ENCODE measurements around the gene TBC1D3B. TPM values are rescaled to one million over a fixed set of nuclear protein-coding genes. Genes with fewer than 3 reads are reported as not detected.

Gene TBC1D3B
- total RNA-seq, 1 experiment from 2014 or later: 1.4 TPM

GRCh38 chr17:36214918-36215317 is 38.5 kb upstream of the TBC1D3B start:
- H3K4me1 ChIP-seq (ENCODE audit: insufficient read depth, low read length): no peaks in the 10 kb centered on the region
- H3K9ac ChIP-seq (ENCODE audit: low read length): no peak overlapping the region
- TF ChIP-seq EZH2 (IDR thresholded peaks at IDR 0.05; ENCODE audit: low read length, unreplicated experiment) (no peak), EZH2phosphoT487 (IDR thresholded peaks at IDR 0.05; ENCODE audit: borderline replicate concordance, low read length) (no peak)
- no peaks in the 10 kb centered on the region for H4K20me1 ChIP-seq (ENCODE audit: low read length)
- intact Hi-C loops (cut with micrococcal nuclease): no loop called here
- no peaks in the 10 kb centered on the region for H3K9me3 ChIP-seq (ENCODE audit: low read length)
- no peaks in the 10 kb centered on the region for H3K79me2 ChIP-seq (ENCODE audit: low read length)
- ChIA-PET POLR2A (ENCODE audit: unreplicated experiment) (no interaction called here), CTCF (no interaction called here)
- H3K9me2 ChIP-seq (replicated peaks; ENCODE audit: low read length): no peaks in the 10 kb centered on the region
- no peaks in the 10 kb centered on the region for H3F3A ChIP-seq (ENCODE audit: low read length, unreplicated experiment)
- BruUV-seq (replicated peaks): no TSS peak
- no peak overlapping the region for H2AFZ ChIP-seq (ENCODE audit: low read length)
- H3K27ac ChIP-seq (ENCODE audit: low read length): no peak overlapping the region
- ATAC-seq: no peak
- peaks cover 4% of the 10 kb centered on the region; the same call in 1 of the 2 replicates for H3K27me3 ChIP-seq (ENCODE audit: low read length)
- no peak for DNase-seq
- no peak overlapping the region for H3K4me2 ChIP-seq (ENCODE audit: low read length)
- H3K36me3 ChIP-seq (ENCODE audit: low read depth, low read length): no peaks in the 10 kb centered on the region
- H3K4me3 ChIP-seq (ENCODE audit: low read length): no peak overlapping the region

- H2AFZ ChIP-seq (ENCODE audit: low read length): no peak overlapping the region
- no peak overlapping the region for H3K4me3 ChIP-seq (ENCODE audit: low read length)
- no peaks in the 10 kb centered on the region for H3K9me3 ChIP-seq (ENCODE audit: low read length)
- intact Hi-C loops (cut with micrococcal nuclease): no loop called here
- POLR2A ChIA-PET (ENCODE audit: unreplicated experiment): no interaction called here
- H3K9me2 ChIP-seq (replicated peaks; ENCODE audit: low read length): no peaks in the 10 kb centered on the region
- H4K20me1 ChIP-seq (ENCODE audit: low read length): no peaks in the 10 kb centered on the region
- DNase-seq (no peak), ATAC-seq (no peak)
- H3K27ac ChIP-seq (ENCODE audit: low read length): no peak overlapping the region
- BruUV-seq (replicated peaks): no TSS peak
- H3F3A ChIP-seq (ENCODE audit: low read length, unreplicated experiment): no peaks in the 10 kb centered on the region
- no peaks in the 10 kb centered on the region for H3K36me3 ChIP-seq (ENCODE audit: low read depth, low read length)
- H3K9ac ChIP-seq (ENCODE audit: low read length): no peak overlapping the region
- no peak overlapping the region for H3K4me2 ChIP-seq (ENCODE audit: low read length)
- H3K79me2 ChIP-seq (ENCODE audit: low read length): no peaks in the 10 kb centered on the region
- TF ChIP-seq CTCF (conservative IDR thresholded peaks at IDR 0.05; ENCODE audit: low read depth, low read length) (no peak), EZH2 (IDR thresholded peaks at IDR 0.05; ENCODE audit: low read length, unreplicated experiment) (no peak), EZH2phosphoT487 (IDR thresholded peaks at IDR 0.05; ENCODE audit: borderline replicate concordance, low read length) (no peak)
- peaks cover 4% of the 10 kb centered on the region; the same call in 1 of the 2 replicates for H3K27me3 ChIP-seq (ENCODE audit: low read length)
- H3K4me1 ChIP-seq (ENCODE audit: insufficient read depth, low read length): no peaks in the 10 kb centered on the region
- CTCF ChIA-PET: no interaction called here
Measured at GRCh38 chr17:36213695-36214094, 37.3 kb upstream of the TBC1D3B start.

GRCh38 chr17:36212966-36213365 is 36.5 kb upstream of the TBC1D3B start:
- H3K79me2 ChIP-seq (ENCODE audit: low read length): no peaks in the 10 kb centered on the region
- BruUV-seq (replicated peaks): no TSS peak
- H3K27ac ChIP-seq (ENCODE audit: low read length): no peak overlapping the region
- H3K4me3 ChIP-seq (ENCODE audit: low read length): no peak overlapping the region
- H3K27me3 ChIP-seq (ENCODE audit: low read length): peaks cover 4% of the 10 kb centered on the region; the same call in 1 of the 2 replicates
- no peaks in the 10 kb centered on the region for H3F3A ChIP-seq (ENCODE audit: low read length, unreplicated experiment)
- no peak overlapping the region for H3K4me2 ChIP-seq (ENCODE audit: low read length)
- H3K4me1 ChIP-seq (ENCODE audit: insufficient read depth, low read length): no peaks in the 10 kb centered on the region
- no peak for TF ChIP-seq EZH2phosphoT487 (IDR thresholded peaks at IDR 0.05; ENCODE audit: borderline replicate concordance, low read length)
- TF ChIP-seq CTCF (conservative IDR thresholded peaks at IDR 0.05; ENCODE audit: low read depth, low read length): no peak
- TF ChIP-seq EZH2 (IDR thresholded peaks at IDR 0.05; ENCODE audit: low read length, unreplicated experiment): no peak
- ChIA-PET CTCF (no interaction called here), POLR2A (ENCODE audit: unreplicated experiment) (no interaction called here)
- intact Hi-C loops (cut with micrococcal nuclease): no loop called here
- ATAC-seq (no peak), DNase-seq (no peak)
- H3K9me3 ChIP-seq (ENCODE audit: low read length): no peaks in the 10 kb centered on the region
- H3K36me3 ChIP-seq (ENCODE audit: low read depth, low read length): no peaks in the 10 kb centered on the region
- no peaks in the 10 kb centered on the region for H4K20me1 ChIP-seq (ENCODE audit: low read length)
- no peak overlapping the region for H2AFZ ChIP-seq (ENCODE audit: low read length)
- no peak overlapping the region for H3K9ac ChIP-seq (ENCODE audit: low read length)
- no peaks in the 10 kb centered on the region for H3K9me2 ChIP-seq (replicated peaks; ENCODE audit: low read length)

Measured in PC-3 (cell line).